CD8-positive, alpha-beta memory T cell (primary cell): ENCODE measurements around the gene ATP11A. TPM values are rescaled to one million over a fixed set of nuclear protein-coding genes. Genes with fewer than 3 reads are reported as not detected.
A peak's percentile ranks its signal among the peaks of the same experiment; 100 is the strongest.

Experiments
- CTCF ChIA-PET: fragments of 350-600 bp; sonication (Branson Sonifier 250); formaldehyde crosslinking; loops from one replicate; lab custom pipeline; 2021; ENCODE audit warnings: antibody characterized with exemption; lab: Charles Lee
- POLR2A ChIA-PET: fragments of 350-600 bp; sonication (Branson Sonifier 250); formaldehyde crosslinking; loops from one replicate; lab custom pipeline; 2021; ENCODE audit warnings: antibody characterized with exemption; lab: Charles Lee
- DNase-seq, 5 donors: peaks; one replicate each; pipeline versions ENCODE4 v3.0.0 to v3.0.0-alpha.2; 2020 to 2022; ENCODE audit warnings: mixed read lengths in 1 of 5
- H3K27ac ChIP-seq: one replicate; pipeline ENCODE4 v1.7.0; 2013; ENCODE audit warnings: low read depth, mild to moderate bottlenecking, low read length, moderate library complexity
- H3K27me3 ChIP-seq: 2 replicates; pipeline ENCODE4 v1.7.0; 2013; ENCODE audit warnings: low read length, mild to moderate bottlenecking; ENCODE audit not compliant: insufficient read depth, poor library complexity, severe bottlenecking
- H3K36me3 ChIP-seq: 2 replicates; pipeline ENCODE4 v1.7.0; 2013; ENCODE audit warnings: mild to moderate bottlenecking, low read length, moderate library complexity; ENCODE audit not compliant: insufficient read depth
- H3K4me1 ChIP-seq: 2 replicates; pipeline ENCODE4 v1.7.0; 2013; ENCODE audit warnings: mild to moderate bottlenecking, low read length, moderate library complexity; ENCODE audit not compliant: insufficient read depth
- H3K4me3 ChIP-seq: 2 replicates; pipeline ENCODE4 v1.7.0; 2013; ENCODE audit warnings: mild to moderate bottlenecking, low read length
- H3K9me3 ChIP-seq: 2 replicates; pipeline ENCODE4 v1.7.0; 2013; ENCODE audit warnings: mild to moderate bottlenecking, low read length
- H3K27ac Mint-ChIP-seq, 8 donors: one replicate each; pipeline ENCODE4 v1.8.0; 2020 to 2021; ENCODE audit warnings: mixed read lengths in 8 of 8, mild to moderate bottlenecking in 6 of 8, inconsistent platforms in 3 of 8, moderate library complexity in 3 of 8
- H3K27me3 Mint-ChIP-seq, 2 donors: one replicate each; pipeline ENCODE4 v1.8.0; 2020 to 2021; ENCODE audit warnings: mixed read lengths in 2 of 2, mild to moderate bottlenecking in 1 of 2, moderate library complexity in 1 of 2
- H3K36me3 Mint-ChIP-seq, 3 donors: one replicate each; pipeline ENCODE4 v1.8.0; 2020 to 2021; ENCODE audit warnings: mixed read lengths in 3 of 3, inconsistent platforms in 1 of 3, mild to moderate bottlenecking in 1 of 3
- H3K4me1 Mint-ChIP-seq, 3 donors: one replicate each; pipeline ENCODE4 v1.8.0; 2020 to 2021; ENCODE audit warnings: mixed read lengths in 3 of 3, inconsistent platforms in 1 of 3, mild to moderate bottlenecking in 1 of 3
- H3K4me3 Mint-ChIP-seq, 7 donors: one replicate each; pipeline ENCODE4 v1.8.0; 2020 to 2021; ENCODE audit warnings: mixed read lengths in 7 of 7, mild to moderate bottlenecking in 6 of 7, moderate library complexity in 4 of 7, inconsistent platforms in 2 of 7
- H3K9me3 Mint-ChIP-seq, 5 donors: one replicate each; pipeline ENCODE4 v1.8.0; 2020 to 2022; ENCODE audit warnings: mixed read lengths in 5 of 5, mild to moderate bottlenecking in 3 of 5, moderate library complexity in 2 of 5, inconsistent platforms in 1 of 5
- polyA plus RNA-seq: library from polyadenylated mRNA; unstranded; fragments of 300-500 nt; fragmentation: Illumina TruSeq; gene quantifications from one replicate; pipeline ENCODE4 v1.2.3, GENCODE V29; 2021
- total RNA-seq, 2 experiments: library from RNA; stranded (reverse); gene quantifications; one replicate each; pipeline ENCODE4 v1.2.3, GENCODE V29; 2021

Gene ATP11A
- total and polyA plus RNA-seq, 3 experiments from 2014 or later = 4.5 to 34.6 (median 34.0) TPM

DNA sequence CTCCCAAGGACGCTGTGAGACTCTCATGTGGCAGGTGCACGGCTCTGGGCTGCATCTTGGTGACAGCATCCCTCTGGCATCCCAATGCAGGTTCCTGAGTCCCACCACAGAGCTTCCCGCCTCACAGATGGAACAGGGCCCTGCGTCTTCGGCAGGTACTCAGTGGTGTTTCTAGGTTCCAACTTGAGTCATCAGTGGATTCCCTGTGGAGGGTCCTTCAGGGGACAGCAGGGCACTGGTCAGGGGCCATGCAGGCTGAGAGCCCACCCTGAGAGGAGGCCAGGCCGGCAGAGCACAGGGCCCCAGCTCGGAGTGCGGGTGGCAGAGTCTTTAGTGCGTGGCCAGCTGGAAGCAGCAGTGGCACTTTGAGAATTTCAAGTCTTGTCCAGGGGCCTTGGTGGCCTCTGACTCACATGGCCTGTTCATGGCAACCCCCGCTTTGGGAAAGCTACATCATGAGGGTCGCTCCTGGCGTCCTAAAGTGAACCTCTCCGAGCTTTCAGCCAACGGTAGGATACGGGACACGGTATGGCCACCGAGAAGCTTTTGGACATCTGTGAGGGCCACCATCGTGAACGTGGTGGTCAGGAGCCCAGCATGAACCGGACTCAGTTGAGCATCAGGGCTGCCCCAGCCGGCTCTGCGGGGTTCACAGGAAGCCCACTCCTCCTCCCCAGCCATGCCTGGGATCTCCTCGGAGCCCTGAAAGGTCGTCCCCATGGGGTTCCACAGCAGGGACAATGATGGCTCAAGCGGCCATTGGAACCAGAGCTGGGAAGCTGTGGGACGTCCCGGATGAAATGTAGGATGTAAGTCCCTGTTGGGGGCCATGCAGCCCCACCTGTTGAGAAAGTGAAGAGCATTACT lies 207.1 kb downstream of the ATP11A start:
- CTCF ChIA-PET = no interaction called here
- H3K36me3 Mint-ChIP-seq = no peaks in the 10 kb centered on the region
- no peak for DNase-seq
- Histone ChIP-seq H3K9me3 (no peaks in the 10 kb centered on the region), H3K27ac (no peak overlapping the region), H3K4me1 (peaks cover 8% of the 10 kb centered on the region), H3K27me3 (peaks cover 11% of the 10 kb centered on the region), H3K4me3 (no peak overlapping the region), H3K36me3 (no peaks in the 10 kb centered on the region)
- POLR2A ChIA-PET = no interaction called here
- peak overlapping the region in 1 of 7 donors; percentile 75 for H3K4me3 Mint-ChIP-seq
- no peaks in the 10 kb centered on the region for H3K9me3 Mint-ChIP-seq
- H3K27me3 Mint-ChIP-seq = peaks cover 16 to 42% of the 10 kb centered on the region in 2 donors
- peaks cover 2 to 19% (median 6%) of the 10 kb centered on the region in 3 donors for H3K4me1 Mint-ChIP-seq
- no peak overlapping the region for H3K27ac Mint-ChIP-seq

GRCh38 chr13:112897603-112897955 lies 207.7 kb downstream of the ATP11A start:
- Mint-ChIP-seq H3K9me3 (no peaks in the 10 kb centered on the region), H3K27ac (no peak overlapping the region), H3K4me3 (no peak overlapping the region), H3K36me3 (no peaks in the 10 kb centered on the region), H3K27me3 (peaks cover 17 to 40% of the 10 kb centered on the region in 2 donors), H3K4me1 (peaks cover 2 to 19% (median 6%) of the 10 kb centered on the region in 3 donors)
- no peaks in the 10 kb centered on the region for H3K36me3 ChIP-seq
- H3K4me3 ChIP-seq = no peak overlapping the region
- ChIA-PET POLR2A (no interaction called here), CTCF (no interaction called here)
- no peaks in the 10 kb centered on the region for H3K9me3 ChIP-seq
- no peak overlapping the region for H3K27ac ChIP-seq
- H3K27me3 ChIP-seq = peaks cover 11% of the 10 kb centered on the region
- H3K4me1 ChIP-seq = peaks cover 8% of the 10 kb centered on the region
- peak in 1 of 5 donors; percentile 35 for DNase-seq

DNA sequence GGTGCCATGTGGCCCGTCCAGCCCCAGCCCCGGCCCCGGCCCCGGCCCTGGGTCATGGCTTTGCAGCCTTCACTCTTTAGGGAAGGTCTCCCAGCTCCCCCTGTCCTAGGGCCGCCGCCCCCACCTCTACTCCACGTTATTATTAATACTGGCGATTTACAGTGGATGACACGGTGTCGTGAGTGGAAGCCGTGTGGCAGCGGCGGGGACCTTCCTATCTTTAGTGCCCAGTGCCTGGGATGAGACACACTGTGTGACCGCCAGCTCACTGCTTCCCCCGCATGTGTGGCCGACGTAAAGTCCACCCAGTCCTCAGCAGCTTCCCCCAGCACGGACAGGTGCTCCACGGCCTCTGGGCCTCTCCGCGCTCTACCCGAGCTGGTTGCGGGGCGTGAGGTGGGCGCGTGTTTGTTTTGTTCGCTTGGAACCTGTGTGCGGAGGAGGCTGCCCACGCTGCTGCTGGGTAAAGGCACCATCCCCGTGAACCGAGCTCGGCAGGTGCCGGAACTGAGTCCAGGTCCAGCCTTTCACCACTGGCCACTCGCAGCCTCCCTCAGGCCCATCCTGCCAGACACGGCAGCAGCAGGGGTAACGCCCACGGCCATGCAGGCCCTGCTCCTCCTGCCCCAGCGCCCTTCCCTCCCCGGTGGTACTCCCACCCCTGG lies 208.2 kb downstream of the ATP11A start:
- no peaks in the 10 kb centered on the region for H3K36me3 Mint-ChIP-seq

DNA sequence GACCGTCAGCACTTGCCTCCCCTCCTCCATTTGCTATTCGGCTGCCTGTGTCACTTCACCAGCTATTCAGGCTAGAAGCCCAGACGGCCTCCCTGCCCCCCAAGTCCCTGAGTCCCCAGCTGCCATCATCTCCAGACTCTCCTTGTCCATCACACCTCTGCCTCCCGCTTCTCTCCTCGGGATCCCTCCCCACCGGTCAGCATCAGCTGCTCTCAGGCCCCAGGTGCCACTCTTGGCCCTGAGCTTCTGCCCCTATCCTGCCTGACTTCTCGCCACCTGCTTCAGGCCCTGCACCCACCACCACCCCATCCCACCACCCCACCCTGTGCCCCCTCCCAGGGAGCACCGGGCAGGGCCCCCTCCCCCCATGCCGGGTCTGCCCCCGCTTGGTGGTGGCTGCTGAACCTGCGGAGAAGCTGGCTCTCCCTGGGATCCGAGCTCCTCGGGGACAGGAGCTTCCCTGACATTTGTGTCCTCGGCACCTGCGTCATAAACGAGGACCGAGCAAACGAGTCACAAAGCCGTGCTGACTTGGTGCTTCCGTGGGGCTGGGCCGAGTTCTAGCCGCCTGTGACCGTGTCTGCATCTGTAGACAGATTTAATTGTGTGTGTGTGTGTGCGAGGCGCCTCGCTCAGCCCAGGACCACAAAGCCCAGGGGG lies 208.9 kb downstream of the ATP11A start:
- POLR2A ChIA-PET = no interaction called here
- CTCF ChIA-PET = no interaction called here
- H3K27ac ChIP-seq = no peak overlapping the region

More for the DNA sequence above, 208.2 kb downstream of the ATP11A start:
- H3K27me3 Mint-ChIP-seq = peaks cover 17 to 35% of the 10 kb centered on the region in 2 donors
- H3K27me3 ChIP-seq = peaks cover 11% of the 10 kb centered on the region
- POLR2A ChIA-PET = no interaction called here
- no peak overlapping the region for H3K4me3 Mint-ChIP-seq
- H3K9me3 Mint-ChIP-seq = no peaks in the 10 kb centered on the region
- no peaks in the 10 kb centered on the region for H3K36me3 ChIP-seq
- CTCF ChIA-PET = no interaction called here
- H3K4me1 Mint-ChIP-seq = peaks cover 0 to 15% (median 2%) of the 10 kb centered on the region in 3 donors
- no peaks in the 10 kb centered on the region for H3K9me3 ChIP-seq
- no peak overlapping the region for H3K27ac Mint-ChIP-seq
- no peak for DNase-seq
- H3K27ac ChIP-seq = no peak overlapping the region
- H3K4me1 ChIP-seq = peaks cover 8% of the 10 kb centered on the region
- no peak overlapping the region for H3K4me3 ChIP-seq

DNA sequence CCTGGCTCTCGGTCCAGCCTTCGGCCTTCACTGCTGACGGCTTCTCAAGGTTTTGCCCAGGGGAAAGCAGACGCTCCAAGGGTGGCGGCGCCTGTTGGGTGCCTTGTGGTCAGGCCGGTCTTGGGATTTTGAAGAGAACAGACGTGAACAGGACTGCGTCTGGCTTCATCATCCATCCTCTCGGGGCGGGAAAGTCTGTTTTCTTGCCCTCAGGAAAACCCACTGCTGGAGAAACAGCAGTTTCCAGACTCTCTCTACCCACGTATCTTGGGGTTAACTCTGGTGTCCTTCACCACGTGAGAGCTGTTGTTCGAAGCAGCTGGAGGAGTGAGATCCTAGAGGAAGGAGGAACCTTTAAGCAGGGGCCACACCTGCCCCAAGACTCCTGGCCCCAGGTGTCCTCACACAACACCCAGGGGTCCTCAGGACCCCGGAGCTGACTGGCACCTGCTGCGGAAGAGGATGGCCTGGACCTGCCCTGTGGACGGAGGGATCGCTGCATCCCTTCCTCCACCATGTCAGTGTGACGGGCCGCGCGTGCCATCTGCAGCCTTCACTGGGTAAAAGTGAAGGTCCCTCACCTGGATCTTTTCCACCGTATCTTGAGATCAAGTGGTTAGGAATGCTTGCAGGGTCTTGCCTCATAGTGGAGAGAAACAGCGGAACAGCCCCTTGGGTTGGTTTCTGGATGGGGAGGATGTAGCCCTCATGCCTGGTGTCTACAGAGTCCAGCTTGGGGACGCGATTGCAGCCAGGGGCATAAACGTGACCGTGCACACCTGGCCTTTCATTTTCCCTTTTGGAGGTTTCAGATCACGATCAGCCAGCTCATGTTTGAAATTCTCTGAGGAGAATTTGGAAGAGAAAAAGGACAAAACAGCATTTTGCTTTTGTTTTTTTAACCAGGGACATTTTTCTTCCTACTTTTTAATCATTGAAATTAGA lies 209.7 kb downstream of the ATP11A start:
- no peaks in the 10 kb centered on the region for H3K36me3 Mint-ChIP-seq
- H3K27ac Mint-ChIP-seq = no peak overlapping the region
- Histone ChIP-seq H3K27me3 (peaks cover 11% of the 10 kb centered on the region), H3K27ac (no peak overlapping the region), H3K36me3 (no peaks in the 10 kb centered on the region), H3K4me3 (no peak overlapping the region), H3K9me3 (no peaks in the 10 kb centered on the region), H3K4me1 (peaks cover 7% of the 10 kb centered on the region)
- ChIA-PET CTCF (no interaction called here), POLR2A (no interaction called here)
- DNase-seq = no peak
- H3K27me3 Mint-ChIP-seq = peaks cover 16 to 38% of the 10 kb centered on the region in 2 donors
- H3K4me3 Mint-ChIP-seq = no peak overlapping the region
- no peaks in the 10 kb centered on the region for H3K9me3 Mint-ChIP-seq
- peaks cover 0 to 9% (median 0%) of the 10 kb centered on the region in 3 donors for H3K4me1 Mint-ChIP-seq

More for the DNA sequence above, 208.9 kb downstream of the ATP11A start:
- Mint-ChIP-seq H3K36me3 (no peaks in the 10 kb centered on the region), H3K27ac (no peak overlapping the region), H3K4me1 (peaks cover 0 to 9% (median 0%) of the 10 kb centered on the region in 3 donors), H3K27me3 (peaks cover 16 to 38% of the 10 kb centered on the region in 2 donors), H3K9me3 (no peaks in the 10 kb centered on the region), H3K4me3 (peak overlapping the region in 1 of 7 donors; percentile 67)
- no peaks in the 10 kb centered on the region for H3K36me3 ChIP-seq
- DNase-seq = no peak
- H3K9me3 ChIP-seq = no peaks in the 10 kb centered on the region
- peaks cover 11% of the 10 kb centered on the region for H3K27me3 ChIP-seq
- H3K4me3 ChIP-seq = no peak overlapping the region
- H3K4me1 ChIP-seq = peaks cover 8% of the 10 kb centered on the region

DNA sequence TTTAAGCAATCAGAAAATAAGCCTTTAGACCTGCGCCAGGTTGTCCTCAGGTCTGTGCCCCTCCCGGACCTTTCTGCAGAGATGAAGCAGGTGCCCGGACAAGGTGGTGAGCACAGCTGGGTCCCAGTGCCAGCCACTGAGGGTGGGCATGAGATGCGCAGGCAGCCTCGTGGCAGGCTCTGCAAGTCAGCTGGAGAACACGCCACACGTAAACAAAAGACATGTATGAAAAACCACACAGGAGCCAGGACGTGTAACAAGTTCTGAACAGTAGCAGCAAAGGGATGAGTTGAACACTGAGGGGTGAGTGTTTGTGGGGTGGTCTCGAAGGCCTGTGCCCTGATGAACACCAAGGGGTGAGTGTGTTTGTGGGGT lies 210.4 kb downstream of the ATP11A start:
- Histone ChIP-seq H3K9me3 (no peaks in the 10 kb centered on the region), H3K36me3 (no peaks in the 10 kb centered on the region), H3K4me1 (peaks cover under 1% of the 10 kb centered on the region), H3K4me3 (no peak overlapping the region), H3K27me3 (peaks cover 5% of the 10 kb centered on the region), H3K27ac (no peak overlapping the region)
- H3K4me1 Mint-ChIP-seq = peaks cover 0 to 3% (median 0%) of the 10 kb centered on the region in 3 donors
- peaks cover 16 to 38% of the 10 kb centered on the region in 2 donors for H3K27me3 Mint-ChIP-seq
- H3K27ac Mint-ChIP-seq = no peak overlapping the region
- no peaks in the 10 kb centered on the region for H3K36me3 Mint-ChIP-seq
- CTCF ChIA-PET = no interaction called here
- POLR2A ChIA-PET = no interaction called here
- no peak overlapping the region for H3K4me3 Mint-ChIP-seq
- DNase-seq = no peak
- peaks cover 0 to 4% (median 3%) of the 10 kb centered on the region in 5 donors for H3K9me3 Mint-ChIP-seq

DNA sequence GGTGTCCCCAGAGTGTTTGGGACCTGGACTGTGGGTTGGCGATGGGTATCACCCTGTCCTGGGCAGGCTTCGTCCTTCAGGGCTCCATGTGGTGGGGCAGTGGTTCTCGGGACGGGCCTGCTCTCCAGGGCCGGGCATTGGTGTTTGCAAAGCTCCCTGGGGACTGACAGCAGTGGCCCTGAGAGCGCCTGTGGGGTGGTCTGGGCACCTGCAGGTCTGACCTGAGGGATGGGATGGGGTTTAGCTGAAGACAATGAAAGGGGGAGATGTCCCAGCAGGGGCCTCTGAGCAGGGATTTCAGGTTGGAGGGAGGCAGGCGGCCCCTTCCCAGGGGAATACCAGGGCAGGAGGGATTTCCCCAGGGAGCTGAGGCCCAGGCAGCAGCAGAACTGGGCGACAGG lies 210.9 kb downstream of the ATP11A start:
- H3K36me3 ChIP-seq = no peaks in the 10 kb centered on the region
- no peak for DNase-seq
- Mint-ChIP-seq H3K4me1 (no peaks in the 10 kb centered on the region), H3K9me3 (peaks cover 0 to 8% (median 3%) of the 10 kb centered on the region in 5 donors), H3K27me3 (peaks cover 16 to 38% of the 10 kb centered on the region in 2 donors), H3K27ac (no peak overlapping the region), H3K36me3 (no peaks in the 10 kb centered on the region), H3K4me3 (no peak overlapping the region)
- H3K27ac ChIP-seq = no peak overlapping the region
- H3K4me3 ChIP-seq = no peak overlapping the region
- ChIA-PET CTCF (no interaction called here), POLR2A (no interaction called here)
- no peaks in the 10 kb centered on the region for H3K27me3 ChIP-seq
- no peaks in the 10 kb centered on the region for H3K4me1 ChIP-seq
- H3K9me3 ChIP-seq = no peaks in the 10 kb centered on the region
